SK-N-SH (cell line): Measurements from ENCODE around the gene CMC2. TPM values are rescaled to one million over a fixed set of nuclear protein-coding genes. Genes with fewer than 3 reads are reported as not detected.

Experiments used
- CTCF ChIA-PET: fragments of 300-600, 350-600 bp; formaldehyde crosslinking; extraction: SDS; loops from one replicate; lab custom pipeline; 2021; lab: Yijun Ruan, JAX
- POLR2A ChIA-PET: fragments of 350-600 bp; sonication (Branson Sonifier 250); formaldehyde crosslinking; extraction: SDS; loops from one replicate; lab custom pipeline; 2020; ENCODE audit warnings: antibody characterized with exemption, inconsistent platforms; lab: Yijun Ruan, JAX
- DNase-seq: peaks from one replicate; pipeline ENCODE4 v3.0.0; 2012
- H2AFZ ChIP-seq: fragments of 200-600 bp; sonication (generic); 2 replicates; pipeline ENCODE4 v1.8.1; 2016; ENCODE audit warnings: antibody characterized with exemption, mild to moderate bottlenecking, low read depth
- H3F3A ChIP-seq: fragments of 200-600 bp; sonication (generic); replicated peaks from 2 replicates; pipeline ENCODE3; 2016; ENCODE audit warnings: antibody characterized with exemption, mild to moderate bottlenecking; ENCODE audit not compliant: insufficient read depth
- H3K27ac ChIP-seq, 2 experiments: fragments of 200-500 bp in 1 of 2; fragments of 200-600 bp in 1 of 2; sonication (Bioruptor generic) in 1 of 2; sonication (generic), shearing (Covaris generic) in 1 of 2; 2 replicates each; pipeline versions ENCODE4 v1.5.1 to v1.6.1; 2014 to 2016; ENCODE audit warnings: low read depth in 2 of 2, inconsistent platforms in 1 of 2, low read length in 1 of 2, mild to moderate bottlenecking in 1 of 2, mixed read lengths in 1 of 2
- H3K27me3 ChIP-seq: fragments of 200-600 bp; sonication (generic), shearing (Covaris generic); 2 replicates; pipeline ENCODE4 v1.6.1; 2016; ENCODE audit warnings: mixed run types; ENCODE audit not compliant: insufficient read depth
- H3K36me3 ChIP-seq, 2 experiments: fragments of 200-500 bp in 1 of 2; fragments of 200-600 bp in 1 of 2; sonication (Bioruptor generic) in 1 of 2; sonication (generic) in 1 of 2; replicated peaks in 1 of 2; 2 replicates each; pipeline versions ENCODE3 to v1.5.1; 2014 to 2016; ENCODE audit warnings: low read length in 1 of 2, mild to moderate bottlenecking in 1 of 2; ENCODE audit not compliant: insufficient read depth in 2 of 2, control insufficient read depth in 1 of 2
- H3K4me1 ChIP-seq, 2 experiments: fragments of 200-500 bp in 1 of 2; fragments of 200-600 bp in 1 of 2; sonication (Bioruptor generic) in 1 of 2; sonication (generic), shearing (Covaris generic) in 1 of 2; 2 replicates each; pipeline versions ENCODE4 v1.5.1 to v1.6.1; 2014 to 2016; ENCODE audit warnings: low read depth in 1 of 2, low read length in 1 of 2, mixed run types in 1 of 2; ENCODE audit not compliant: insufficient read depth in 2 of 2, control insufficient read depth in 1 of 2
- H3K4me2 ChIP-seq: fragments of 200-600 bp; sonication (generic), shearing (Covaris generic); 2 replicates; pipeline ENCODE4 v1.6.1; 2017; ENCODE audit warnings: mixed run types
- H3K4me3 ChIP-seq, 2 experiments: fragments of 200-500 bp in 1 of 2; fragments of 200-600 bp in 1 of 2; sonication (Bioruptor generic) in 1 of 2; sonication (generic), shearing (Covaris generic) in 1 of 2; 2 replicates each; pipeline versions ENCODE4 v1.5.1 to v1.8.1; 2014 to 2016; ENCODE audit warnings: low read depth in 2 of 2, inconsistent platforms in 1 of 2, low read length in 1 of 2, mild to moderate bottlenecking in 1 of 2, mixed read lengths in 1 of 2, moderate library complexity in 1 of 2
- H3K79me2 ChIP-seq: fragments of 200-600 bp; sonication (generic); 2 replicates; pipeline ENCODE4 v1.8.1; 2017; ENCODE audit warnings: mild to moderate bottlenecking; ENCODE audit not compliant: insufficient read depth
- H3K9ac ChIP-seq: fragments of 200-600 bp; sonication (generic); 2 replicates; pipeline ENCODE4 v1.6.1; 2017; ENCODE audit warnings: mixed run types
- H3K9me2 ChIP-seq: fragments of 200-600 bp; sonication (generic); 2 replicates; pipeline ENCODE4 v1.6.1; 2017; ENCODE audit warnings: mixed run types
- H3K9me3 ChIP-seq: fragments of 200-600 bp; sonication (generic); 2 replicates; pipeline ENCODE4 v1.6.1; 2017; ENCODE audit warnings: mixed run types, mild to moderate bottlenecking, moderate library complexity
- H4K20me1 ChIP-seq: fragments of 200-600 bp; sonication (generic); 2 replicates; pipeline ENCODE4 v1.6.1; 2017; ENCODE audit warnings: mild to moderate bottlenecking, mixed run types; ENCODE audit not compliant: insufficient read depth
- EZH2phosphoT487 ChIP-seq: fragments of 200-600 bp; sonication (generic); IDR thresholded peaks from 2 replicates; pipeline ENCODE4 v1.6.1; 2017; ENCODE audit warnings: low read depth, mixed run types, mild to moderate bottlenecking, antibody characterized with exemption, moderate library complexity, borderline replicate concordance
- FOXJ3 ChIP-seq: sonication (generic); formaldehyde crosslinking; IDR thresholded peaks from 2 replicates; pipeline ENCODE4 v1.5.1; 2020; ENCODE audit warnings: mild to moderate bottlenecking, missing genetic modification reagents
- IRF3 ChIP-seq: fragments of 150-350 bp; IDR thresholded peaks from 2 replicates; pipeline ENCODE4 v1.6.1; 2016; ENCODE audit warnings: mild to moderate bottlenecking, low read depth, low read length
- NFIC ChIP-seq: IDR thresholded peaks from 2 replicates; pipeline ENCODE4 v1.4.0; 2012; ENCODE audit warnings: borderline replicate concordance
- RAD21 ChIP-seq: IDR thresholded peaks from 2 replicates; pipeline ENCODE4 v1.6.1; 2012; ENCODE audit warnings: mild to moderate bottlenecking, low read length
- SMC3 ChIP-seq: IDR thresholded peaks from 2 replicates; pipeline ENCODE4 v1.6.1; 2012; ENCODE audit warnings: low read depth, low read length, improper control_type of control experiment
- TEAD4 ChIP-seq: IDR thresholded peaks from 2 replicates; pipeline ENCODE4 v1.4.0; 2012; ENCODE audit warnings: mild to moderate bottlenecking, borderline replicate concordance; ENCODE audit not compliant: insufficient read depth
- WGBS: methylation state at CpG from one replicate; pipeline ENCODE4 v1.1.6; 2017; ENCODE audit warnings: low lambda C conversion rate; 5-methylcytosine and 5-hydroxymethylcytosine counted together
- polyA plus RNA-seq, 3 experiments: library from polyadenylated mRNA; depleted of rRNA; stranded (reverse); fragments of >200 nt; gene quantifications; 2 replicates each; pipeline ENCODE4 v1.2.3, GENCODE V29; 2012
- TF ChIP-seq, protein P1 (sequence below): fragments of 200-600 bp; sonication (generic); IDR thresholded peaks from 2 replicates; pipeline ENCODE4 v1.6.1; 2017; ENCODE audit warnings: antibody characterized with exemption, mild to moderate bottlenecking, moderate library complexity
- TF ChIP-seq, protein P2 (sequence below): IDR thresholded peaks from 2 replicates; pipeline ENCODE4; 2012

Gene CMC2
- polyA plus RNA-seq, 1 of the 3 experiments (the other 2 are of a cell fraction): 135 TPM

- Histone ChIP-seq H3K9me2 (no peaks in the 10 kb centered on the region), H3K4me2 (no peak overlapping the region), H3K9me3 (no peaks in the 10 kb centered on the region), H3K79me2 (peaks cover 83% of the 10 kb centered on the region), H3K27ac (no peak overlapping the region), H4K20me1 (no peaks in the 10 kb centered on the region), H3K27me3 (no peaks in the 10 kb centered on the region), H3K36me3 (peaks cover 0 to 5% of the 10 kb centered on the region in 2 experiments), H3K9ac (no peak overlapping the region), H2AFZ (no peak overlapping the region), H3F3A (peaks cover 16% of the 10 kb centered on the region), H3K4me3 (no peak overlapping the region), H3K4me1 (peaks cover 2 to 13% of the 10 kb centered on the region in 2 experiments; a peak in 2 of 4 replicates)
- TF ChIP-seq IRF3 (no peak), RAD21 (0 out of 2 replicates have a peak, but pooled peaks have one; percentile 5)
- CTCF ChIA-PET: interaction anchor here (0.7 to 3.1 kb wide), 4 partner anchors 14 to 377 kb away, joined by 3 to 24 read pairs (median 6); no protein-coding TSS in a partner anchor
- 78% methylated on average over 7 of the region's 7 CpGs for whole genome bisulfite sequencing
- POLR2A ChIA-PET: no interaction called here
- no peak for DNase-seq
Observed at GRCh38 chr16:80988756-80989155, 17.9 kb downstream of the CMC2 start.

DNA sequence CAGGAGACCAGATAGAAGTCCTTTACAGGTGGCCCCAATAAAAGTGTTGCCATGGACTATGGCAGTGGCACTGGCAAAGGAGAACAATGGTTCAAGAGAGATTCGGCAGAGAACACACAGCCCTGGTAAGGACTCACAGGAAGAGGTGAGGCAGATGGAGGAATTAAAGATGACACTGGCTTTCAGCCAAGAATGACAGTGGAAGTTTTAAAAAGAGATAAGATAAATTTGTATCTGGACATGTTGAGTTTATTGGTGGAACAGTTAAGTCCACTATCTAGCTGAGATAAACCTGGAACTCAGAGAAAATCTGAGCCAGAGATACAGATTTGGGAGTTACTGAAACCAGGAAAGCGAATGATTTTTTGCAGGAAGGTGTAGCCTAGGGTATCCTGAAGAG is 20.1 kb downstream of the CMC2 start:
- Histone ChIP-seq H3K27ac (no peak overlapping the region), H3K4me1 (peaks cover 0 to 2% of the 10 kb centered on the region in 2 experiments; a peak in 1 of 4 replicates), H3K4me2 (no peak overlapping the region), H3K9me2 (no peaks in the 10 kb centered on the region), H2AFZ (no peak overlapping the region), H4K20me1 (no peaks in the 10 kb centered on the region), H3K27me3 (no peaks in the 10 kb centered on the region), H3F3A (no peaks in the 10 kb centered on the region), H3K79me2 (peaks cover 74% of the 10 kb centered on the region), H3K4me3 (no peak overlapping the region), H3K9me3 (no peaks in the 10 kb centered on the region), H3K36me3 (peaks cover 0 to 10% of the 10 kb centered on the region in 2 experiments), H3K9ac (no peak overlapping the region)
- no peak for TF ChIP-seq TEAD4
- TF ChIP-seq NFIC: 0 out of 2 replicates have a peak, but pooled peaks have one; percentile 12
- no peak for TF ChIP-seq EZH2phosphoT487
- no peak for TF ChIP-seq FOXJ3
- TF ChIP-seq, protein P1, sequence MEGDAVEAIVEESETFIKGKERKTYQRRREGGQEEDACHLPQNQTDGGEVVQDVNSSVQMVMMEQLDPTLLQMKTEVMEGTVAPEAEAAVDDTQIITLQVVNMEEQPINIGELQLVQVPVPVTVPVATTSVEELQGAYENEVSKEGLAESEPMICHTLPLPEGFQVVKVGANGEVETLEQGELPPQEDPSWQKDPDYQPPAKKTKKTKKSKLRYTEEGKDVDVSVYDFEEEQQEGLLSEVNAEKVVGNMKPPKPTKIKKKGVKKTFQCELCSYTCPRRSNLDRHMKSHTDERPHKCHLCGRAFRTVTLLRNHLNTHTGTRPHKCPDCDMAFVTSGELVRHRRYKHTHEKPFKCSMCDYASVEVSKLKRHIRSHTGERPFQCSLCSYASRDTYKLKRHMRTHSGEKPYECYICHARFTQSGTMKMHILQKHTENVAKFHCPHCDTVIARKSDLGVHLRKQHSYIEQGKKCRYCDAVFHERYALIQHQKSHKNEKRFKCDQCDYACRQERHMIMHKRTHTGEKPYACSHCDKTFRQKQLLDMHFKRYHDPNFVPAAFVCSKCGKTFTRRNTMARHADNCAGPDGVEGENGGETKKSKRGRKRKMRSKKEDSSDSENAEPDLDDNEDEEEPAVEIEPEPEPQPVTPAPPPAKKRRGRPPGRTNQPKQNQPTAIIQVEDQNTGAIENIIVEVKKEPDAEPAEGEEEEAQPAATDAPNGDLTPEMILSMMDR: no peak
- TF ChIP-seq, protein P2, sequence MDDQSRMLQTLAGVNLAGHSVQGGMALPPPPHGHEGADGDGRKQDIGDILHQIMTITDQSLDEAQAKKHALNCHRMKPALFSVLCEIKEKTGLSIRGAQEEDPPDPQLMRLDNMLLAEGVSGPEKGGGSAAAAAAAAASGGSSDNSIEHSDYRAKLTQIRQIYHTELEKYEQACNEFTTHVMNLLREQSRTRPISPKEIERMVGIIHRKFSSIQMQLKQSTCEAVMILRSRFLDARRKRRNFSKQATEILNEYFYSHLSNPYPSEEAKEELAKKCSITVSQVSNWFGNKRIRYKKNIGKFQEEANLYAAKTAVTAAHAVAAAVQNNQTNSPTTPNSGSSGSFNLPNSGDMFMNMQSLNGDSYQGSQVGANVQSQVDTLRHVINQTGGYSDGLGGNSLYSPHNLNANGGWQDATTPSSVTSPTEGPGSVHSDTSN: no peak
- TF ChIP-seq SMC3: no peak
- POLR2A ChIA-PET: no interaction called here
- no peak for DNase-seq
- CTCF ChIA-PET: interaction anchor here (2.5 to 3.1 kb wide), 2 partner anchors 12 to 18 kb away, joined by 10 to 24 read pairs; no protein-coding TSS in a partner anchor
- 83% methylated on average over 2 of the region's 2 CpGs for WGBS
